Mesodermal cell (in vitro differentiated cells): ENCODE measurements around the gene GPD2.

Experiments
- H3K27ac ChIP-seq: 2 replicates; pipeline ENCODE4 v1.7.0; 2013; ENCODE audit warnings: mild to moderate bottlenecking, low read depth, low read length, moderate library complexity; ENCODE audit not compliant: severe bottlenecking
- H3K36me3 ChIP-seq: 2 replicates; pipeline ENCODE4 v1.7.1; 2013; ENCODE audit warnings: mild to moderate bottlenecking, low read length, moderate library complexity; ENCODE audit not compliant: control insufficient read depth, insufficient read depth
- H3K4me1 ChIP-seq: one replicate; pipeline ENCODE4 v1.7.1; 2013; ENCODE audit warnings: mild to moderate bottlenecking, low read length; ENCODE audit not compliant: insufficient read depth, control insufficient read depth, poor library complexity, severe bottlenecking
- H3K4me3 ChIP-seq: 2 replicates; pipeline ENCODE4 v1.7.0; 2013; ENCODE audit warnings: low read length, control low read depth, mild to moderate bottlenecking; ENCODE audit not compliant: insufficient read depth, poor library complexity, severe bottlenecking; ENCODE audit errors: extremely low read depth
- H3K9me3 ChIP-seq: 2 replicates; pipeline ENCODE4 v1.7.1; 2013; ENCODE audit warnings: mild to moderate bottlenecking, low read length, moderate library complexity; ENCODE audit not compliant: control insufficient read depth
- WGBS, 2 experiments: methylation state at CpG; one replicate each; pipeline ENCODE4 v1.1.5; 2013; ENCODE audit warnings: missing lambda C conversion rate in 2 of 2; ENCODE audit not compliant: insufficient coverage in 2 of 2; 5-methylcytosine and 5-hydroxymethylcytosine counted together

Gene GPD2

GRCh38 chr2:156619021-156619539 is 182.9 kb downstream of the GPD2 start:
- Histone ChIP-seq H3K9me3 (no peaks in the 10 kb centered on the region), H3K36me3 (no peaks in the 10 kb centered on the region), H3K4me1 (no peaks in the 10 kb centered on the region), H3K27ac (no peak overlapping the region), H3K4me3 (no peak overlapping the region)
- WGBS, 2 experiments: 100% methylated on average over 1 to 2 of the region's 2 CpGs

GRCh38 chr2:156622491-156622890 is 186.3 kb downstream of the GPD2 start:
- Histone ChIP-seq H3K27ac (no peak overlapping the region), H3K4me3 (no peak overlapping the region), H3K36me3 (no peaks in the 10 kb centered on the region), H3K9me3 (no peaks in the 10 kb centered on the region), H3K4me1 (no peaks in the 10 kb centered on the region)
- WGBS, 2 experiments: no CpG with 5 or more reads among the region's 1 CpG

- H3K27ac ChIP-seq: no peak overlapping the region
- H3K36me3 ChIP-seq: no peaks in the 10 kb centered on the region
- 90 to 100% methylated on average over 2 to 3 of the region's 5 CpGs for WGBS, 2 experiments
- H3K4me1 ChIP-seq: no peaks in the 10 kb centered on the region
- no peaks in the 10 kb centered on the region for H3K9me3 ChIP-seq
- H3K4me3 ChIP-seq: no peak overlapping the region
These were observed 189.4 kb downstream of the GPD2 start for GRCh38 chr2:156625360-156626170.

- Histone ChIP-seq H3K36me3 (no peaks in the 10 kb centered on the region), H3K27ac (no peak overlapping the region), H3K4me3 (no peak overlapping the region), H3K9me3 (no peaks in the 10 kb centered on the region), H3K4me1 (no peaks in the 10 kb centered on the region)
- no CpG with 5 or more reads among the region's 1 CpG for WGBS, 2 experiments
These were observed 190.8 kb downstream of the GPD2 start for GRCh38 chr2:156626931-156627330.

- no peaks in the 10 kb centered on the region for H3K9me3 ChIP-seq
- 45 to 75% methylated on average over 1 of the region's 1 CpG for WGBS, 2 experiments
- no peak overlapping the region for H3K4me3 ChIP-seq
- no peaks in the 10 kb centered on the region for H3K36me3 ChIP-seq
- no peak overlapping the region for H3K27ac ChIP-seq
- H3K4me1 ChIP-seq: no peaks in the 10 kb centered on the region
These were observed 194.6 kb downstream of the GPD2 start for GRCh38 chr2:156630579-156631337.

GRCh38 chr2:156635646-156636045 is 199.5 kb downstream of the GPD2 start:
- Histone ChIP-seq H3K4me3 (no peak overlapping the region), H3K4me1 (no peaks in the 10 kb centered on the region), H3K36me3 (no peaks in the 10 kb centered on the region), H3K27ac (no peak overlapping the region), H3K9me3 (no peaks in the 10 kb centered on the region)
- WGBS, 2 experiments: 64% methylated on average over 1 of the region's 3 CpGs; no CpG with 5 or more reads in 1 of the 2 experiments
